Endodermal cell (in vitro differentiated cells): ENCODE data around the gene KCNIP3. TPM values are rescaled to one million over a fixed set of nuclear protein-coding genes. Genes with fewer than 3 reads are reported as not detected.

Experiments
- DNase-seq: peaks from one replicate; pipeline ENCODE4 v3.0.0-alpha.2; 2017
- H3K27ac ChIP-seq: 2 replicates; pipeline ENCODE4 v1.5.1; 2013; ENCODE audit warnings: mild to moderate bottlenecking, low read depth, low read length, moderate library complexity
- H3K27me3 ChIP-seq: 2 replicates; pipeline ENCODE4 v1.6.1; 2013; ENCODE audit warnings: mild to moderate bottlenecking, low read length, moderate library complexity; ENCODE audit not compliant: insufficient read depth, control insufficient read depth, poor library complexity, severe bottlenecking
- H3K36me3 ChIP-seq: 2 replicates; pipeline ENCODE4 v1.7.0; 2013; ENCODE audit warnings: mild to moderate bottlenecking, low read length, moderate library complexity; ENCODE audit not compliant: control insufficient read depth, insufficient read depth
- H3K4me1 ChIP-seq: one replicate; pipeline ENCODE4 v1.7.0; 2013; ENCODE audit warnings: low read length; ENCODE audit not compliant: control insufficient read depth, insufficient read depth
- H3K4me3 ChIP-seq: 2 replicates; pipeline ENCODE4 v1.5.1; 2013; ENCODE audit warnings: mild to moderate bottlenecking, low read length, moderate library complexity
- H3K9ac ChIP-seq: 2 replicates; pipeline ENCODE4 v1.6.1; 2013; ENCODE audit warnings: mild to moderate bottlenecking, low read length, moderate library complexity; ENCODE audit not compliant: poor library complexity, severe bottlenecking; ENCODE audit errors: extremely low read depth
- H3K9me3 ChIP-seq: 2 replicates; pipeline ENCODE4 v1.6.1; 2013; ENCODE audit warnings: mild to moderate bottlenecking, low read length, moderate library complexity; ENCODE audit not compliant: control insufficient read depth
- H3K27ac Mint-ChIP-seq: 2 replicates; pipeline ENCODE4 v1.8.0; 2020; ENCODE audit warnings: mixed read lengths
- H3K27me3 Mint-ChIP-seq: 2 replicates; pipeline ENCODE4 v1.8.0; 2021; ENCODE audit warnings: mild to moderate bottlenecking, mixed read lengths; ENCODE audit not compliant: insufficient read depth
- H3K36me3 Mint-ChIP-seq: 2 replicates; pipeline ENCODE4 v1.8.0; 2020; ENCODE audit warnings: low read depth, mixed read lengths
- H3K4me1 Mint-ChIP-seq: 2 replicates; pipeline ENCODE4 v1.8.0; 2020; ENCODE audit warnings: mixed read lengths
- H3K4me3 Mint-ChIP-seq: 2 replicates; pipeline ENCODE4 v1.8.0; 2020; ENCODE audit warnings: mild to moderate bottlenecking, moderate library complexity, mixed read lengths
- H3K9me3 Mint-ChIP-seq: 2 replicates; pipeline ENCODE4 v1.8.0; 2020; ENCODE audit warnings: mild to moderate bottlenecking, mixed read lengths
- CTCF ChIP-seq: fragments of 200-600 bp; sonication (generic); conservative IDR thresholded peaks from 2 replicates; pipeline ENCODE4 v1.5.0; 2021; ENCODE audit warnings: antibody characterized with exemption, mild to moderate bottlenecking
- WGBS, 2 experiments: methylation state at CpG; one replicate each; pipeline versions ENCODE4 v1.1.5 to v1.1.7; 2013; ENCODE audit warnings: missing lambda C conversion rate in 2 of 2, mixed read lengths in 1 of 2; ENCODE audit not compliant: insufficient coverage in 1 of 2, insufficient read length in 1 of 2; 5-methylcytosine and 5-hydroxymethylcytosine counted together
- total RNA-seq, 2 donors: library from RNA; stranded (reverse); fragmentation: NEBNext Ultra II Directional in 1 of 2; extraction: Animal tissue kit (Norgen Biotek cat#: 25700) in 1 of 2; gene quantifications; 2 replicates in 1 of 2; 3 replicates in 1 of 2; pipeline ENCODE4 v1.2.1, GENCODE V29; 2021

The KCNIP3 gene
- total RNA-seq, 2 donors from 2014 or later = 0.26 to 1.3 TPM

GRCh38 chr2:95332036-95332435 lies 34.9 kb downstream of the KCNIP3 start:
- H3K27me3 ChIP-seq = no peaks in the 10 kb centered on the region
- H3K9me3 ChIP-seq = no peaks in the 10 kb centered on the region
- Mint-ChIP-seq H3K36me3 (no peaks in the 10 kb centered on the region), H3K4me1 (no peaks in the 10 kb centered on the region), H3K4me3 (no peak overlapping the region), H3K27ac (no peak overlapping the region), H3K9me3 (no peaks in the 10 kb centered on the region), H3K27me3 (peaks cover 11% of the 10 kb centered on the region)
- H3K4me1 ChIP-seq = no peaks in the 10 kb centered on the region
- no peak for DNase-seq
- 91 to 97% methylated on average over 8 of the region's 8 CpGs for WGBS, 2 experiments
- TF ChIP-seq CTCF = no peak
- H3K9ac ChIP-seq = no peak overlapping the region
- H3K27ac ChIP-seq = no peak overlapping the region
- no peaks in the 10 kb centered on the region for H3K36me3 ChIP-seq
- H3K4me3 ChIP-seq = no peak overlapping the region

- H3K36me3 Mint-ChIP-seq = no peaks in the 10 kb centered on the region
- DNase-seq = no peak
- H3K27me3 Mint-ChIP-seq = peaks cover 11% of the 10 kb centered on the region
- no peaks in the 10 kb centered on the region for H3K4me1 Mint-ChIP-seq
- Histone ChIP-seq H3K4me1 (no peaks in the 10 kb centered on the region), H3K36me3 (no peaks in the 10 kb centered on the region), H3K27me3 (no peaks in the 10 kb centered on the region), H3K27ac (no peak overlapping the region), H3K9me3 (no peaks in the 10 kb centered on the region), H3K9ac (no peak overlapping the region), H3K4me3 (no peak overlapping the region)
- no peaks in the 10 kb centered on the region for H3K9me3 Mint-ChIP-seq
- no peak overlapping the region for H3K27ac Mint-ChIP-seq
- WGBS, 2 experiments = 86 to 100% methylated on average over 1 to 7 of the region's 7 CpGs
- no peak for TF ChIP-seq CTCF
- no peak overlapping the region for H3K4me3 Mint-ChIP-seq
Observed at GRCh38 chr2:95333056-95333455, 35.9 kb downstream of the KCNIP3 start.

- Mint-ChIP-seq H3K27me3 (peaks cover 11% of the 10 kb centered on the region), H3K4me3 (no peak overlapping the region)
Observed at GRCh38 chr2:95333888-95334338, 36.8 kb downstream of the KCNIP3 start.

More at GRCh38 chr2:95333888-95334338, 36.8 kb downstream of the KCNIP3 start:
- Histone ChIP-seq H3K27me3 (no peaks in the 10 kb centered on the region), H3K9ac (no peak overlapping the region), H3K36me3 (no peaks in the 10 kb centered on the region), H3K4me1 (no peaks in the 10 kb centered on the region), H3K9me3 (no peaks in the 10 kb centered on the region), H3K4me3 (no peak overlapping the region), H3K27ac (no peak overlapping the region)
- 82 to 86% methylated on average over 9 to 11 of the region's 11 CpGs for WGBS, 2 experiments
- Mint-ChIP-seq H3K9me3 (no peaks in the 10 kb centered on the region), H3K27ac (no peak overlapping the region), H3K36me3 (no peaks in the 10 kb centered on the region), H3K4me1 (no peaks in the 10 kb centered on the region)
- no peak for DNase-seq
- no peak for TF ChIP-seq CTCF
